Measurements from ENCODE around the gene DNAJB1. TPM values are rescaled to one million over a fixed set of nuclear protein-coding genes. Genes with fewer than 3 reads are reported as not detected.

The DNAJB1 gene
- polyA plus RNA-seq, 1 donor (not counting 4 experiments of a cell fraction or from before 2014, with no cell fraction given), result 265 TPM

DNA sequence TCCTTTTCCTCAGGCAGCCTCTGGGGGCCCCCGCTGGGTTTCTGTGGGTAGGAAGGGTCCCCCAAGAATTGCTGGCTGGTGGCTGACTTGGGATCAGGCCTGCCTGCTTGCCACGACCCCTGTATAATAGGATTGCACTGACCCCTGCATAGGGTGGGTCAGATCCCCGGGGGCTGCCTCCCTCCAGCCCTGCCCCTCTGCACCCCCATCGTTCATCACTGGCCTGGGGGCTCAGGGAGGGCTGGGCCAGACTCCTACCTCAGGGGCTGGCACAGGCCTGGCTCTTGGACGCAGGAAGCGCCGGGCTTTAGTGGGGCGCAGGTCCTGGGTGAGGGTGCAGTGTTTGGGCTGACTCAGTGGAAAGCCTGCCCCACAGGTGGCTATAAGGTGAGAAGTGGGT lies 43.1 kb upstream of the DNAJB1 start:
- no peaks in the 10 kb centered on the region for H3K27me3 ChIP-seq (ENCODE audit: control insufficient read depth, extremely low read depth, insufficient read depth, low read length)
- TF ChIP-seq EZH2 (IDR thresholded peaks at IDR 0.05; ENCODE audit: low read length), result no peak
- TF ChIP-seq, protein P1, sequence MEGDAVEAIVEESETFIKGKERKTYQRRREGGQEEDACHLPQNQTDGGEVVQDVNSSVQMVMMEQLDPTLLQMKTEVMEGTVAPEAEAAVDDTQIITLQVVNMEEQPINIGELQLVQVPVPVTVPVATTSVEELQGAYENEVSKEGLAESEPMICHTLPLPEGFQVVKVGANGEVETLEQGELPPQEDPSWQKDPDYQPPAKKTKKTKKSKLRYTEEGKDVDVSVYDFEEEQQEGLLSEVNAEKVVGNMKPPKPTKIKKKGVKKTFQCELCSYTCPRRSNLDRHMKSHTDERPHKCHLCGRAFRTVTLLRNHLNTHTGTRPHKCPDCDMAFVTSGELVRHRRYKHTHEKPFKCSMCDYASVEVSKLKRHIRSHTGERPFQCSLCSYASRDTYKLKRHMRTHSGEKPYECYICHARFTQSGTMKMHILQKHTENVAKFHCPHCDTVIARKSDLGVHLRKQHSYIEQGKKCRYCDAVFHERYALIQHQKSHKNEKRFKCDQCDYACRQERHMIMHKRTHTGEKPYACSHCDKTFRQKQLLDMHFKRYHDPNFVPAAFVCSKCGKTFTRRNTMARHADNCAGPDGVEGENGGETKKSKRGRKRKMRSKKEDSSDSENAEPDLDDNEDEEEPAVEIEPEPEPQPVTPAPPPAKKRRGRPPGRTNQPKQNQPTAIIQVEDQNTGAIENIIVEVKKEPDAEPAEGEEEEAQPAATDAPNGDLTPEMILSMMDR (optimal IDR thresholded peaks at IDR 0.05 in 1 of 3, IDR thresholded peaks at IDR 0.05 in 1 of 3, conservative IDR thresholded peaks at IDR 0.05 in 1 of 3; ENCODE audit: extremely low read depth in 1 of 3, insufficient read depth in 2 of 3, low read length in 3 of 3), result no peak
- H3K9me3 ChIP-seq (ENCODE audit: control insufficient read depth, low read depth, low read length), result no peaks in the 10 kb centered on the region
- peak overlapping the region; percentile 72 for H3K27ac ChIP-seq (ENCODE audit: control insufficient read depth, insufficient read depth, low read length)
- H3K9me1 ChIP-seq (ENCODE audit: control insufficient read depth, extremely low read depth, insufficient read depth, low read length), result no peaks in the 10 kb centered on the region
- no peak overlapping the region for H3K4me3 ChIP-seq (ENCODE audit: control insufficient read depth in 2 of 3, extremely low read depth in 1 of 3, insufficient read depth in 2 of 3, low read depth in 1 of 3, low read length in 3 of 3)
- H3K9ac ChIP-seq (ENCODE audit: control insufficient read depth, extremely low read depth, insufficient read depth, low read length), result peak overlapping the region; percentile 59
- DNase-seq (ENCODE audit: low read depth, low spot score) (no peak), FAIRE-seq (no peak)
- peaks cover 46% of the 10 kb centered on the region for H3K4me1 ChIP-seq (ENCODE audit: control insufficient read depth, extremely low read depth, insufficient read depth, low read length)
- peak overlapping the region; percentile 12 for H2AFZ ChIP-seq (ENCODE audit: control insufficient read depth, low read length)
- H3K36me3 ChIP-seq (ENCODE audit: control insufficient read depth in 2 of 2, extremely low read depth in 1 of 2, insufficient read depth in 2 of 2, low read length in 2 of 2), result peaks cover 3 to 14% of the 10 kb centered on the region in 2 experiments
- H3K79me2 ChIP-seq (ENCODE audit: control insufficient read depth, insufficient read depth, low read length), result peaks cover 36% of the 10 kb centered on the region
- peaks cover 2% of the 10 kb centered on the region for H4K20me1 ChIP-seq (ENCODE audit: control insufficient read depth, extremely low read depth, insufficient read depth, low read length)
- dilution Hi-C loops (cut with MboI; ENCODE audit: extremely low pct_ligation_motif_present, low sequenced_read_pairs), result no loop called here
- H3K4me2 ChIP-seq (ENCODE audit: control insufficient read depth, extremely low read depth, insufficient read depth, low read depth, low read length), result peak overlapping the region; percentile 75

GRCh38 chr19:14560776-14561108 lies 42.5 kb upstream of the DNAJB1 start:
- no peak overlapping the region for H3K9ac ChIP-seq (ENCODE audit: control insufficient read depth, extremely low read depth, insufficient read depth, low read length)
- H3K27me3 ChIP-seq (ENCODE audit: control insufficient read depth, extremely low read depth, insufficient read depth, low read length), result no peaks in the 10 kb centered on the region
- H3K4me2 ChIP-seq (ENCODE audit: control insufficient read depth, extremely low read depth, insufficient read depth, low read depth, low read length), result no peak overlapping the region
- dilution Hi-C loops (cut with MboI; ENCODE audit: extremely low pct_ligation_motif_present, low sequenced_read_pairs), result no loop called here
- no peak overlapping the region for H3K4me3 ChIP-seq (ENCODE audit: control insufficient read depth in 2 of 3, extremely low read depth in 1 of 3, insufficient read depth in 2 of 3, low read depth in 1 of 3, low read length in 3 of 3)
- FAIRE-seq, result no peak
- H3K36me3 ChIP-seq (ENCODE audit: control insufficient read depth in 2 of 2, extremely low read depth in 1 of 2, insufficient read depth in 2 of 2, low read length in 2 of 2), result peaks cover 3 to 12% of the 10 kb centered on the region in 2 experiments
- H3K4me1 ChIP-seq (ENCODE audit: control insufficient read depth, extremely low read depth, insufficient read depth, low read length), result peaks cover 51% of the 10 kb centered on the region
- peaks cover 2% of the 10 kb centered on the region for H4K20me1 ChIP-seq (ENCODE audit: control insufficient read depth, extremely low read depth, insufficient read depth, low read length)
- no peaks in the 10 kb centered on the region for H3K9me1 ChIP-seq (ENCODE audit: control insufficient read depth, extremely low read depth, insufficient read depth, low read length)
- DNase-seq (ENCODE audit: low read depth, low spot score), result no peak
- no peak overlapping the region for H3K27ac ChIP-seq (ENCODE audit: control insufficient read depth, insufficient read depth, low read length)
- TF ChIP-seq, protein P1 (optimal IDR thresholded peaks at IDR 0.05 in 1 of 3, IDR thresholded peaks at IDR 0.05 in 1 of 3, conservative IDR thresholded peaks at IDR 0.05 in 1 of 3; ENCODE audit: extremely low read depth in 1 of 3, insufficient read depth in 2 of 3, low read length in 3 of 3), result no peak
- no peak for TF ChIP-seq EZH2 (IDR thresholded peaks at IDR 0.05; ENCODE audit: low read length)
- H3K9me3 ChIP-seq (ENCODE audit: control insufficient read depth, low read depth, low read length), result no peaks in the 10 kb centered on the region
- H2AFZ ChIP-seq (ENCODE audit: control insufficient read depth, low read length), result no peak overlapping the region
- H3K79me2 ChIP-seq (ENCODE audit: control insufficient read depth, insufficient read depth, low read length), result peaks cover 40% of the 10 kb centered on the region

Measured in keratinocyte (primary cell).